ENCODE measurements around the gene RARRES1. TPM values are rescaled to one million over a fixed set of nuclear protein-coding genes. Genes with fewer than 3 reads are reported as not detected.

The RARRES1 gene
- total RNA-seq, 1 experiment from 2014 or later = 0.35 TPM

GRCh38 chr3:158771982-158772381 is 39.7 kb upstream of the RARRES1 start:
- H3K9me3 Mint-ChIP-seq = 0 out of 2 replicates have a peak, but pooled peaks cover 3% of the 10 kb centered on the region
- ATAC-seq (no peak), DNase-seq (ENCODE audit: low spot score) (no peak)
- no peak overlapping the region for H3K4me3 Mint-ChIP-seq
- H3K27ac Mint-ChIP-seq = no peak overlapping the region
- H3K27me3 Mint-ChIP-seq (ENCODE audit: low read depth) = no peaks in the 10 kb centered on the region; the same call in 1 of the 2 replicates
- CTCF ChIA-PET = no interaction called here
- POLR2A ChIA-PET = no interaction called here
- no peaks in the 10 kb centered on the region for H3K36me3 Mint-ChIP-seq
- TF ChIP-seq ZNF263 (CRISPR knock-in tag; IDR thresholded peaks at IDR 0.05; ENCODE audit: low read depth) = no peak
- no peak for TF ChIP-seq TEAD4 (CRISPR knock-in tag; IDR thresholded peaks at IDR 0.05)
- TF ChIP-seq ZNF317 (CRISPR knock-in tag; IDR thresholded peaks at IDR 0.05; ENCODE audit: borderline replicate concordance, low read depth) = no peak
- TF ChIP-seq, protein P1, sequence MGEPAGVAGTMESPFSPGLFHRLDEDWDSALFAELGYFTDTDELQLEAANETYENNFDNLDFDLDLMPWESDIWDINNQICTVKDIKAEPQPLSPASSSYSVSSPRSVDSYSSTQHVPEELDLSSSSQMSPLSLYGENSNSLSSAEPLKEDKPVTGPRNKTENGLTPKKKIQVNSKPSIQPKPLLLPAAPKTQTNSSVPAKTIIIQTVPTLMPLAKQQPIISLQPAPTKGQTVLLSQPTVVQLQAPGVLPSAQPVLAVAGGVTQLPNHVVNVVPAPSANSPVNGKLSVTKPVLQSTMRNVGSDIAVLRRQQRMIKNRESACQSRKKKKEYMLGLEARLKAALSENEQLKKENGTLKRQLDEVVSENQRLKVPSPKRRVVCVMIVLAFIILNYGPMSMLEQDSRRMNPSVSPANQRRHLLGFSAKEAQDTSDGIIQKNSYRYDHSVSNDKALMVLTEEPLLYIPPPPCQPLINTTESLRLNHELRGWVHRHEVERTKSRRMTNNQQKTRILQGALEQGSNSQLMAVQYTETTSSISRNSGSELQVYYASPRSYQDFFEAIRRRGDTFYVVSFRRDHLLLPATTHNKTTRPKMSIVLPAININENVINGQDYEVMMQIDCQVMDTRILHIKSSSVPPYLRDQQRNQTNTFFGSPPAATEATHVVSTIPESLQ (CRISPR knock-in tag; IDR thresholded peaks at IDR 0.05) = no peak
- no peak for TF ChIP-seq SMAD4 (CRISPR knock-in tag; IDR thresholded peaks at IDR 0.05)
- TF ChIP-seq HMGA2 (CRISPR knock-in tag; IDR thresholded peaks at IDR 0.05) = no peak
- TF ChIP-seq, protein P2, sequence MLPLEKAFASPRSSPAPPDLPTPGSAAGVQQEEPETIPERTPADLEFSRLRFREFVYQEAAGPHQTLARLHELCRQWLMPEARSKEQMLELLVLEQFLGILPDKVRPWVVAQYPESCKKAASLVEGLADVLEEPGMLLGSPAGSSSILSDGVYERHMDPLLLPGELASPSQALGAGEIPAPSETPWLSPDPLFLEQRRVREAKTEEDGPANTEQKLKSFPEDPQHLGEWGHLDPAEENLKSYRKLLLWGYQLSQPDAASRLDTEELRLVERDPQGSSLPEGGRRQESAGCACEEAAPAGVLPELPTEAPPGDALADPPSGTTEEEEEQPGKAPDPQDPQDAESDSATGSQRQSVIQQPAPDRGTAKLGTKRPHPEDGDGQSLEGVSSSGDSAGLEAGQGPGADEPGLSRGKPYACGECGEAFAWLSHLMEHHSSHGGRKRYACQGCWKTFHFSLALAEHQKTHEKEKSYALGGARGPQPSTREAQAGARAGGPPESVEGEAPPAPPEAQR (CRISPR knock-in tag; IDR thresholded peaks at IDR 0.05) = no peak
- peaks cover 21% of the 10 kb centered on the region for H3K4me1 Mint-ChIP-seq

GRCh38 chr3:158771577-158771976 is 39.3 kb upstream of the RARRES1 start:
- no peak for TF ChIP-seq ELF4 (CRISPR knock-in tag; IDR thresholded peaks at IDR 0.05; ENCODE audit: low read depth)
- TF ChIP-seq ZBTB21 (CRISPR knock-in tag; IDR thresholded peaks at IDR 0.05; ENCODE audit: borderline replicate concordance) = no peak
- TF ChIP-seq, protein P3, sequence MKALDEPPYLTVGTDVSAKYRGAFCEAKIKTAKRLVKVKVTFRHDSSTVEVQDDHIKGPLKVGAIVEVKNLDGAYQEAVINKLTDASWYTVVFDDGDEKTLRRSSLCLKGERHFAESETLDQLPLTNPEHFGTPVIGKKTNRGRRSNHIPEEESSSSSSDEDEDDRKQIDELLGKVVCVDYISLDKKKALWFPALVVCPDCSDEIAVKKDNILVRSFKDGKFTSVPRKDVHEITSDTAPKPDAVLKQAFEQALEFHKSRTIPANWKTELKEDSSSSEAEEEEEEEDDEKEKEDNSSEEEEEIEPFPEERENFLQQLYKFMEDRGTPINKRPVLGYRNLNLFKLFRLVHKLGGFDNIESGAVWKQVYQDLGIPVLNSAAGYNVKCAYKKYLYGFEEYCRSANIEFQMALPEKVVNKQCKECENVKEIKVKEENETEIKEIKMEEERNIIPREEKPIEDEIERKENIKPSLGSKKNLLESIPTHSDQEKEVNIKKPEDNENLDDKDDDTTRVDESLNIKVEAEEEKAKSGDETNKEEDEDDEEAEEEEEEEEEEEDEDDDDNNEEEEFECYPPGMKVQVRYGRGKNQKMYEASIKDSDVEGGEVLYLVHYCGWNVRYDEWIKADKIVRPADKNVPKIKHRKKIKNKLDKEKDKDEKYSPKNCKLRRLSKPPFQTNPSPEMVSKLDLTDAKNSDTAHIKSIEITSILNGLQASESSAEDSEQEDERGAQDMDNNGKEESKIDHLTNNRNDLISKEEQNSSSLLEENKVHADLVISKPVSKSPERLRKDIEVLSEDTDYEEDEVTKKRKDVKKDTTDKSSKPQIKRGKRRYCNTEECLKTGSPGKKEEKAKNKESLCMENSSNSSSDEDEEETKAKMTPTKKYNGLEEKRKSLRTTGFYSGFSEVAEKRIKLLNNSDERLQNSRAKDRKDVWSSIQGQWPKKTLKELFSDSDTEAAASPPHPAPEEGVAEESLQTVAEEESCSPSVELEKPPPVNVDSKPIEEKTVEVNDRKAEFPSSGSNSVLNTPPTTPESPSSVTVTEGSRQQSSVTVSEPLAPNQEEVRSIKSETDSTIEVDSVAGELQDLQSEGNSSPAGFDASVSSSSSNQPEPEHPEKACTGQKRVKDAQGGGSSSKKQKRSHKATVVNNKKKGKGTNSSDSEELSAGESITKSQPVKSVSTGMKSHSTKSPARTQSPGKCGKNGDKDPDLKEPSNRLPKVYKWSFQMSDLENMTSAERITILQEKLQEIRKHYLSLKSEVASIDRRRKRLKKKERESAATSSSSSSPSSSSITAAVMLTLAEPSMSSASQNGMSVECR (CRISPR knock-in tag; IDR thresholded peaks at IDR 0.05; ENCODE audit: borderline replicate concordance) = no peak
- no peak for TF ChIP-seq TEAD4 (CRISPR knock-in tag; IDR thresholded peaks at IDR 0.05)
- no peak for TF ChIP-seq FOXJ3 (CRISPR knock-in tag; IDR thresholded peaks at IDR 0.05; ENCODE audit: borderline replicate concordance)
- no peak for TF ChIP-seq CTCF (IDR thresholded peaks at IDR 0.05)
- TF ChIP-seq ATF1 (CRISPR knock-in tag; IDR thresholded peaks at IDR 0.05) = no peak
- no peak for TF ChIP-seq TEAD1 (CRISPR knock-in tag; IDR thresholded peaks at IDR 0.05)
- TF ChIP-seq, protein P4, sequence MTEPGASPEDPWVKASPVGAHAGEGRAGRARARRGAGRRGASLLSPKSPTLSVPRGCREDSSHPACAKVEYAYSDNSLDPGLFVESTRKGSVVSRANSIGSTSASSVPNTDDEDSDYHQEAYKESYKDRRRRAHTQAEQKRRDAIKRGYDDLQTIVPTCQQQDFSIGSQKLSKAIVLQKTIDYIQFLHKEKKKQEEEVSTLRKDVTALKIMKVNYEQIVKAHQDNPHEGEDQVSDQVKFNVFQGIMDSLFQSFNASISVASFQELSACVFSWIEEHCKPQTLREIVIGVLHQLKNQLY (CRISPR knock-in tag; IDR thresholded peaks at IDR 0.05) = no peak
- TF ChIP-seq ZNF121 (CRISPR knock-in tag; IDR thresholded peaks at IDR 0.05) = no peak
- TF ChIP-seq MYBL2 (CRISPR knock-in tag; IDR thresholded peaks at IDR 0.05) = no peak
- 0 out of 2 replicates have a peak, but pooled peaks cover 3% of the 10 kb centered on the region for H3K9me3 Mint-ChIP-seq
- CTCF ChIA-PET = no interaction called here
- no peak for DNase-seq (ENCODE audit: low spot score)
- H3K27me3 Mint-ChIP-seq (ENCODE audit: low read depth) = no peaks in the 10 kb centered on the region; the same call in 1 of the 2 replicates
- POLR2A ChIA-PET = no interaction called here
- ATAC-seq = no peak
- H3K4me3 Mint-ChIP-seq = no peak overlapping the region
- no peak overlapping the region for H3K27ac Mint-ChIP-seq
- H3K4me1 Mint-ChIP-seq = peaks cover 21% of the 10 kb centered on the region
- no peaks in the 10 kb centered on the region for H3K36me3 Mint-ChIP-seq
